ENCODE results near the gene GNA12. TPM values are rescaled to one million over a fixed set of nuclear protein-coding genes. Genes with fewer than 3 reads are reported as not detected.

The GNA12 gene
- total and polyA plus RNA-seq, 10 of the 15 experiments (the other 5 are each of a cell fraction or from before 2014, with no cell fraction given): 1.9 to 51.8 (median 12.6) TPM

DNA sequence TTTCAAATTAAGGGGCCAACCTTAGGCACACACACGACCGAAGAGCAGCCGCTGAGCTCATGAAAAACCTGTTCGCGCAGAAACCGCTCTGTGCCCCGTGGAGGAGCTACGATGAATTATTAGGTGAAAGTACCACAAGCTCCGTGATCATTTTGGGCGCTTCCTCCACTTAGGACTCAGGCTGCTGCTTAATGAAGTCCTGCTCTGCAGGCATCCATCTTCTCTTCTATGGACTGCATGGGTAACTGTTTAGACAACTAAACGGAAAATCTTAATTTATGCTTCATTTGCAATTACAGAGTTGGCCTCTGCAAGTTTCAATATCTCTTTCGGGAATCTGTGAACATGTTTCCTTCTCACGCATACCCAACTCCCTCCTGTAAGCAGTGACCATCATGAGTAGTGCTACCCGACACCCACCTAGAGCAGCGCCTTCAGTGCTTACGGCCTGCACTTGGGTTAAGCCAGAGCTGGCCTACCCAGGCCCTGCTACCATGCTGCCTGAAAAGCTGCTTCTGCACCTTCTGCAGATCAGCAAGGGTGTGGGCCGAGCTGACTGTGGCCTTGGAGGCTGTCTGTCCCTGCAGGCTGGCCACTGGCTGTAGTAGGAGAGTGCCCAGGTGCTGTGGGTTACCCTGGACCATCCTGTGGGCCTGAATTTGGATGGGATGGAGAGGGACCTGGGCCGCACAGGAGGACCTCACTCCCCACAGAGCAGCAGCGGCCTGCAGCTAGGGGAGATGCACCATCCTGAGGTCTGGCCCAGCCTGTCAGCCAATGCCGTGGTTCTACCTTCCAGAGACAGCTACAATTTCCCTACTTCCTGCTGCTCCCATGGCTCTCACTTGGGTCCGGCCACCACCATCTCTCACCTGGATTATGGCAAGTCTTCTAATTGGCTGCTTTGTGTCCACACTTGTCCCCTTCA lies 36.0 kb downstream of the GNA12 start (continued):
- no peak for TF ChIP-seq IRF4 (IDR thresholded peaks at IDR 0.05; ENCODE audit: low read depth, low read length)

DNA sequence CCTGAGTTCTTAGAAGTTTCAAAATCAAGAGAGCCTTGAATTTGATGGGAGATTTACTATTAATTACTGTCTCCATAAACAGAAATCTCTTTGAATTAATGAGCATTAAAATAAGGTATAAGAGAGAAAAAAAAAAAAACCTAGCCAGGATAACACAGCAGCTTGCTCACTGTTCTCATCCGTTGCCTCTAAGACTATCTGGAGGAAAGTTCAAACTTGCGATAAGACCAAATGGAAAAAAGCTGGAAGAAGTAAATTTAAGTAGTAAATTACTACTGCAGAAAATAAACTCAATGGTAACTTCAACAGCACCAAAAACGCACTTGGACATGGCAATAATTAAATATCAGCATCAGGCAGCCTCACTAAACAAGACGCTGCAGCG lies 36.7 kb downstream of the GNA12 start:
- no peaks in the 10 kb centered on the region for H3K27me3 ChIP-seq (replicated peaks in 1 of 2; ENCODE audit: control insufficient read depth in 2 of 2, insufficient read depth in 2 of 2, low read length in 1 of 2)
- in situ Hi-C loops (cut with MboI) (no loop called here), intact Hi-C loops (cut with micrococcal nuclease; ENCODE audit: unreplicated experiment) (no loop called here)
- no peak overlapping the region for H3K9ac ChIP-seq (ENCODE audit: control insufficient read depth, insufficient read depth, low read length)
- RAD21 ChIA-PET (ENCODE audit: unreplicated experiment): no interaction called here
- H2AFZ ChIP-seq (ENCODE audit: control insufficient read depth, low read depth, low read length): no peak overlapping the region
- SMC1A ChIA-PET (ENCODE audit: uncharacterized antibody, unreplicated experiment): interaction anchor here (1.1 to 1.6 kb wide), 3 partner anchors 8 to 44 kb away, joined by 3 to 4 read pairs (median 3); no protein-coding TSS in a partner anchor
- BruUV-seq (replicated peaks): no TSS peak
- no peak overlapping the region for H3K4me2 ChIP-seq (ENCODE audit: control insufficient read depth, insufficient read depth)
- no peaks in the 10 kb centered on the region for H3K79me2 ChIP-seq (ENCODE audit: control insufficient read depth, insufficient read depth, low read length)
- no peak for FAIRE-seq
- H3K4me1 ChIP-seq (ENCODE audit: control insufficient read depth, insufficient read depth, low read length): peaks cover 8% of the 10 kb centered on the region
- no peak for DNase-seq (ENCODE audit: low read depth, low spot score)
- POLR2A ChIA-PET: interaction anchor here (2.4 kb wide), 1 partner anchor 9 kb away, joined by 11 read pairs; no protein-coding TSS in a partner anchor
- no peak for ATAC-seq
- H3K27ac ChIP-seq (ENCODE audit: control insufficient read depth, insufficient read depth): no peak overlapping the region
- H3K4me3 ChIP-seq: no peak overlapping the region
- no peaks in the 10 kb centered on the region for H3K9me3 ChIP-seq (replicated peaks; ENCODE audit: control insufficient read depth, insufficient read depth, low read length)
- H4K20me1 ChIP-seq (ENCODE audit: control insufficient read depth, insufficient read depth): no peaks in the 10 kb centered on the region
- CTCF ChIA-PET: interaction anchor here (1.1 to 1.2 kb wide), 2 partner anchors 8 to 108 kb away, joined by 4 to 6 read pairs; no protein-coding TSS in a partner anchor
- TF ChIP-seq SMAD5 (IDR thresholded peaks at IDR 0.05; ENCODE audit: low read depth) (no peak), ZNF274 (IDR thresholded peaks at IDR 0.05; ENCODE audit: insufficient read depth, insufficient read length) (no peak), GATAD2B (conservative IDR thresholded peaks at IDR 0.05; ENCODE audit: low read depth) (no peak), POU2F2 (IDR thresholded peaks at IDR 0.05; ENCODE audit: borderline replicate concordance, low read depth, low read length) (no peak), ZSCAN29 (IDR thresholded peaks at IDR 0.05) (no peak), ZNF622 (IDR thresholded peaks at IDR 0.05) (no peak), MTA3 (IDR thresholded peaks at IDR 0.05; ENCODE audit: borderline replicate concordance, low read length) (no peak), CREM (IDR thresholded peaks at IDR 0.05; ENCODE audit: low read depth) (no peak), ZNF24 (IDR thresholded peaks at IDR 0.05) (no peak), MYC (IDR thresholded peaks at IDR 0.05; ENCODE audit: insufficient read depth, insufficient read length, insufficient replicate concordance, low read length, severe bottlenecking) (no peak), EED (IDR thresholded peaks at IDR 0.05; ENCODE audit: low read depth) (no peak), HDGF (IDR thresholded peaks at IDR 0.05) (no peak), BCL11A (IDR thresholded peaks at IDR 0.05; ENCODE audit: low read depth, low read length) (no peak), YBX1 (IDR thresholded peaks at IDR 0.05) (no peak)
- TF ChIP-seq, protein P1, sequence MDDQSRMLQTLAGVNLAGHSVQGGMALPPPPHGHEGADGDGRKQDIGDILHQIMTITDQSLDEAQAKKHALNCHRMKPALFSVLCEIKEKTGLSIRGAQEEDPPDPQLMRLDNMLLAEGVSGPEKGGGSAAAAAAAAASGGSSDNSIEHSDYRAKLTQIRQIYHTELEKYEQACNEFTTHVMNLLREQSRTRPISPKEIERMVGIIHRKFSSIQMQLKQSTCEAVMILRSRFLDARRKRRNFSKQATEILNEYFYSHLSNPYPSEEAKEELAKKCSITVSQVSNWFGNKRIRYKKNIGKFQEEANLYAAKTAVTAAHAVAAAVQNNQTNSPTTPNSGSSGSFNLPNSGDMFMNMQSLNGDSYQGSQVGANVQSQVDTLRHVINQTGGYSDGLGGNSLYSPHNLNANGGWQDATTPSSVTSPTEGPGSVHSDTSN (IDR thresholded peaks at IDR 0.05; ENCODE audit: insufficient replicate concordance, low read depth, low read length): no peak
- TF ChIP-seq, protein P2, sequence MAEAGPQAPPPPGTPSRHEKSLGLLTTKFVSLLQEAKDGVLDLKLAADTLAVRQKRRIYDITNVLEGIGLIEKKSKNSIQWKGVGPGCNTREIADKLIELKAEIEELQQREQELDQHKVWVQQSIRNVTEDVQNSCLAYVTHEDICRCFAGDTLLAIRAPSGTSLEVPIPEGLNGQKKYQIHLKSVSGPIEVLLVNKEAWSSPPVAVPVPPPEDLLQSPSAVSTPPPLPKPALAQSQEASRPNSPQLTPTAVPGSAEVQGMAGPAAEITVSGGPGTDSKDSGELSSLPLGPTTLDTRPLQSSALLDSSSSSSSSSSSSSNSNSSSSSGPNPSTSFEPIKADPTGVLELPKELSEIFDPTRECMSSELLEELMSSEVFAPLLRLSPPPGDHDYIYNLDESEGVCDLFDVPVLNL (IDR thresholded peaks at IDR 0.05; ENCODE audit: low read depth, low read length): no peak
- TF ChIP-seq, protein P3, sequence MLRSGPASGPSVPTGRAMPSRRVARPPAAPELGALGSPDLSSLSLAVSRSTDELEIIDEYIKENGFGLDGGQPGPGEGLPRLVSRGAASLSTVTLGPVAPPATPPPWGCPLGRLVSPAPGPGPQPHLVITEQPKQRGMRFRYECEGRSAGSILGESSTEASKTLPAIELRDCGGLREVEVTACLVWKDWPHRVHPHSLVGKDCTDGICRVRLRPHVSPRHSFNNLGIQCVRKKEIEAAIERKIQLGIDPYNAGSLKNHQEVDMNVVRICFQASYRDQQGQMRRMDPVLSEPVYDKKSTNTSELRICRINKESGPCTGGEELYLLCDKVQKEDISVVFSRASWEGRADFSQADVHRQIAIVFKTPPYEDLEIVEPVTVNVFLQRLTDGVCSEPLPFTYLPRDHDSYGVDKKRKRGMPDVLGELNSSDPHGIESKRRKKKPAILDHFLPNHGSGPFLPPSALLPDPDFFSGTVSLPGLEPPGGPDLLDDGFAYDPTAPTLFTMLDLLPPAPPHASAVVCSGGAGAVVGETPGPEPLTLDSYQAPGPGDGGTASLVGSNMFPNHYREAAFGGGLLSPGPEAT (IDR thresholded peaks at IDR 0.05; ENCODE audit: low read depth): no peak
- TF ChIP-seq, protein P4, sequence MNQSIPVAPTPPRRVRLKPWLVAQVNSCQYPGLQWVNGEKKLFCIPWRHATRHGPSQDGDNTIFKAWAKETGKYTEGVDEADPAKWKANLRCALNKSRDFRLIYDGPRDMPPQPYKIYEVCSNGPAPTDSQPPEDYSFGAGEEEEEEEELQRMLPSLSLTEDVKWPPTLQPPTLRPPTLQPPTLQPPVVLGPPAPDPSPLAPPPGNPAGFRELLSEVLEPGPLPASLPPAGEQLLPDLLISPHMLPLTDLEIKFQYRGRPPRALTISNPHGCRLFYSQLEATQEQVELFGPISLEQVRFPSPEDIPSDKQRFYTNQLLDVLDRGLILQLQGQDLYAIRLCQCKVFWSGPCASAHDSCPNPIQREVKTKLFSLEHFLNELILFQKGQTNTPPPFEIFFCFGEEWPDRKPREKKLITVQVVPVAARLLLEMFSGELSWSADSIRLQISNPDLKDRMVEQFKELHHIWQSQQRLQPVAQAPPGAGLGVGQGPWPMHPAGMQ (IDR thresholded peaks at IDR 0.05; ENCODE audit: borderline replicate concordance): no peak
- WGBS (ENCODE audit: insufficient coverage, insufficient replicate concordance, low lambda C conversion rate, missing lambda C conversion rate): 87% methylated on average over 5 of the region's 5 CpGs
- H3K36me3 ChIP-seq (ENCODE audit: control insufficient read depth in 2 of 2, insufficient read depth in 2 of 2, low read length in 1 of 2): no peaks in the 10 kb centered on the region; a peak in 1 of 4 replicates
